Caco-2 (cell line): ENCODE results near the gene TBC1D24. TPM values are rescaled to one million over a fixed set of nuclear protein-coding genes. Genes with fewer than 3 reads are reported as not detected.

ENCODE experiments used
- BruUV-seq: library from RNA; stranded (reverse); fragments of 400-500 nt; replicated peaks from 2 replicates; lab custom pipeline; 2021; lab: Mats Ljungman, UMichigan
- CTCF ChIA-PET: fragments of 300-600 bp; sonication (Branson Sonifier 250); formaldehyde crosslinking; loops from one replicate; lab custom pipeline; 2022; ENCODE audit warnings: antibody characterized with exemption; lab: Charles Lee
- POLR2A ChIA-PET: fragments of 300-600 bp; sonication (Branson Sonifier 250); formaldehyde crosslinking; loops from one replicate; lab custom pipeline; 2022; ENCODE audit warnings: antibody characterized with exemption; lab: Charles Lee
- DNase-seq, 2 experiments: peaks; one replicate each; pipeline versions ENCODE4 v3.0.0 to v3.0.0-alpha.2; 2020 to 2022
- H3K27me3 ChIP-seq: replicated peaks from 2 replicates; pipeline ENCODE4 v1.6.0; 2011; ENCODE audit warnings: low read length; ENCODE audit not compliant: control insufficient read depth, insufficient read depth
- H3K36me3 ChIP-seq: 2 replicates; pipeline ENCODE4 v1.5.1; 2011; ENCODE audit warnings: low read length; ENCODE audit not compliant: control insufficient read depth, insufficient read depth
- H3K4me1 ChIP-seq: fragments of 250-450 bp; sonication (Bioruptor Pico); 2 replicates; pipeline ENCODE4 v1.5.1; 2020; ENCODE audit warnings: mild to moderate bottlenecking
- H3K4me3 ChIP-seq: 2 replicates; pipeline ENCODE4 v1.5.1; 2011; ENCODE audit warnings: low read depth, mild to moderate bottlenecking, control low read depth, low read length
- H3K9me3 ChIP-seq: fragments of 250-450 bp; sonication (Bioruptor Pico); 2 replicates; pipeline ENCODE4 v1.5.1; 2020; ENCODE audit warnings: mild to moderate bottlenecking, moderate library complexity
- H3K27ac Mint-ChIP-seq: one replicate; pipeline ENCODE4 v1.8.0; 2022; ENCODE audit warnings: mixed read lengths; ENCODE audit not compliant: unreplicated experiment
- H3K27me3 Mint-ChIP-seq: one replicate; pipeline ENCODE4 v1.8.0; 2022; ENCODE audit warnings: mixed read lengths; ENCODE audit not compliant: insufficient read depth, unreplicated experiment
- H3K36me3 Mint-ChIP-seq: one replicate; pipeline ENCODE4 v1.8.0; 2022; ENCODE audit warnings: mild to moderate bottlenecking, mixed read lengths; ENCODE audit not compliant: insufficient read depth, unreplicated experiment
- H3K4me1 Mint-ChIP-seq: one replicate; pipeline ENCODE4 v1.8.0; 2022; ENCODE audit warnings: low read depth, mixed read lengths; ENCODE audit not compliant: unreplicated experiment
- H3K4me3 Mint-ChIP-seq: one replicate; pipeline ENCODE4 v1.8.0; 2022; ENCODE audit warnings: mild to moderate bottlenecking, moderate library complexity, mixed read lengths; ENCODE audit not compliant: unreplicated experiment
- H3K9me3 Mint-ChIP-seq: one replicate; pipeline ENCODE4 v1.8.0; 2022; ENCODE audit warnings: mixed read lengths; ENCODE audit not compliant: unreplicated experiment
- CTCF ChIP-seq, 2 experiments: fragments of 200-600 bp in 1 of 2; IDR thresholded peaks; 1 replicate in 1 of 2; 2 replicates in 1 of 2; pipeline versions ENCODE4 v1.5.1 to v1.8.0; 2011 to 2022; ENCODE audit warnings: antibody characterized with exemption in 1 of 2, control low read depth in 1 of 2, inconsistent platforms in 1 of 2, low read depth in 1 of 2, low read length in 1 of 2, mild to moderate bottlenecking in 1 of 2, moderate library complexity in 1 of 2; ENCODE audit not compliant: insufficient read depth in 1 of 2, severe bottlenecking in 1 of 2, unreplicated experiment in 1 of 2
- intact Hi-C: fragments of 100-400 bp; cut with micrococcal nuclease; formaldehyde crosslinking; loops from one replicate; pipeline ENCODE4 v1.10.0; 2022; ENCODE audit not compliant: unreplicated experiment
- total RNA-seq: library from RNA; stranded (reverse); gene quantifications from 2 replicates; pipeline ENCODE4 v1.2.3, GENCODE V29; 2022

TBC1D24 gene
- total RNA-seq, 1 experiment from 2014 or later: 20.8 TPM

- Mint-ChIP-seq H3K9me3 (no peaks in the 10 kb centered on the region), H3K27ac (no peak overlapping the region), H3K4me3 (no peak overlapping the region), H3K4me1 (no peaks in the 10 kb centered on the region), H3K27me3 (no peaks in the 10 kb centered on the region), H3K36me3 (peaks cover 92% of the 10 kb centered on the region)
- H3K27me3 ChIP-seq: no peaks in the 10 kb centered on the region
- no peak for DNase-seq
- H3K9me3 ChIP-seq: no peaks in the 10 kb centered on the region
- POLR2A ChIA-PET: no interaction called here
- H3K4me3 ChIP-seq: no peak overlapping the region
- intact Hi-C loops: loop anchor here (10.0 kb wide), 1 partner anchor 69 kb away; no protein-coding TSS in a partner anchor
- TF ChIP-seq CTCF (IDR thresholded peaks at IDR 0.05; ENCODE audit: insufficient read depth in 1 of 2, low read depth in 1 of 2, low read length in 1 of 2, severe bottlenecking in 1 of 2, unreplicated experiment in 1 of 2): no peak
- H3K4me1 ChIP-seq: no peaks in the 10 kb centered on the region; the same call in 1 of the 2 replicates
- BruUV-seq: no TSS peak
- peaks cover 2% of the 10 kb centered on the region for H3K36me3 ChIP-seq
- CTCF ChIA-PET: no interaction called here
These were observed 38.8 kb upstream of the TBC1D24 start for GRCh38 chr16:2436110-2436509.

- Mint-ChIP-seq H3K36me3 (peaks cover 89% of the 10 kb centered on the region), H3K27ac (no peak overlapping the region), H3K9me3 (no peaks in the 10 kb centered on the region), H3K4me3 (no peak overlapping the region), H3K4me1 (no peaks in the 10 kb centered on the region), H3K27me3 (no peaks in the 10 kb centered on the region)
- TF ChIP-seq CTCF (IDR thresholded peaks at IDR 0.05; ENCODE audit: insufficient read depth in 1 of 2, low read depth in 1 of 2, low read length in 1 of 2, severe bottlenecking in 1 of 2, unreplicated experiment in 1 of 2): no peak
- H3K4me1 ChIP-seq: no peaks in the 10 kb centered on the region
- ChIA-PET POLR2A (no interaction called here), CTCF (no interaction called here)
- no peak overlapping the region for H3K4me3 ChIP-seq
- peaks cover 2% of the 10 kb centered on the region for H3K36me3 ChIP-seq
- no TSS peak for BruUV-seq
- H3K27me3 ChIP-seq: no peaks in the 10 kb centered on the region
- DNase-seq: no peak
- H3K9me3 ChIP-seq: no peaks in the 10 kb centered on the region
- intact Hi-C loops: loop anchor here (10.0 kb wide), 1 partner anchor 68 kb away; no protein-coding TSS in a partner anchor
These were observed 37.7 kb upstream of the TBC1D24 start for GRCh38 chr16:2437032-2437790.

- Histone ChIP-seq H3K4me3 (no peak overlapping the region), H3K9me3 (no peaks in the 10 kb centered on the region), H3K4me1 (no peaks in the 10 kb centered on the region), H3K36me3 (peaks cover 2% of the 10 kb centered on the region), H3K27me3 (no peaks in the 10 kb centered on the region)
- Mint-ChIP-seq H3K27ac (no peak overlapping the region), H3K9me3 (no peaks in the 10 kb centered on the region), H3K4me1 (no peaks in the 10 kb centered on the region), H3K4me3 (no peak overlapping the region), H3K27me3 (no peaks in the 10 kb centered on the region), H3K36me3 (peaks cover 82% of the 10 kb centered on the region)
- ChIA-PET POLR2A (no interaction called here), CTCF (no interaction called here)
- DNase-seq: no peak
- no TSS peak for BruUV-seq
- no peak for TF ChIP-seq CTCF (IDR thresholded peaks at IDR 0.05; ENCODE audit: insufficient read depth in 1 of 2, low read depth in 1 of 2, low read length in 1 of 2, severe bottlenecking in 1 of 2, unreplicated experiment in 1 of 2)
- intact Hi-C loops: loop anchor here (10.0 kb wide), 1 partner anchor 67 kb away; no protein-coding TSS in a partner anchor
These were observed 36.8 kb upstream of the TBC1D24 start for GRCh38 chr16:2438121-2438520.
